Measurements from ENCODE around the gene PDZD7.

The PDZD7 gene

DNA sequence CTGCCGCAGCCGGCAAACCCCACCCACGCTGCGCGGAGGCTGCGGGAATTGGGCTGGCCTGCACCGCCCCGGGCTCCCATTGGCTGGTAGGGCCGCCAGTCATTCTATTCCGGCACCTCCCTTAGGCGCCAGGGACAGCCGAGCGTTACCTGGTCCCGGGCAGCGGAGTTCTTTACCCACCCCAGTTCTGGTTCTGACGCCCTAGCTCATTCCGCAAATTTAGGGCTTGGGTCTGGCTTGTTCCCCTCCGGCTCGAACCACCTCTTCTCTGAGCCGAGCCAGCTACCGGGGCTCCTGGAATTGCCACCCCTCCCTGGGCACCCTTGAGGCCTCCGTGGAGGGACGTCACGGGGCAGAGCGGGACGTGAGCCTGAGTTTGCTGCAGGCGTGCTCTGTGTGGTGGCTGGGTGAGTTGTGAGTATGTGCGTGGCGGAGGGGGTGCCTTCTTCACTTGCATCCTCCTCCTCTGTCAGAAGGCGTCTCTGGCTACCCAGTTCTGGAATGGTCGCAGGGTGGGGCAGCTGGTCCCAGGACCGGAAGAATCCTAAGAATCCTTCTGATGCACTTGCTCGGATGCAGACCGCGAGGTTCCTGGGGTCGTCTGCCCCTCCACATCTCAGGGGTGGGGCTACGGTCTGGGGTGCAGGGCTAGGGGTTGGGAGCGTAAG lies at the start of gene PDZD7, which contains the start of gene SFXN3:
TSS of gene PDZD7 (minus strand) at position 2 of the 668 bp plus-strand sequence. CDS start 910 bp downstream, outside the sequence.
TSS of gene SFXN3 (plus strand) at position 107 of the 668 bp plus-strand sequence. CDS start 3,461 bp downstream, outside the sequence.
- peak; percentile 74 for DNase-seq

GRCh38 chr10:101079874-101080273 lies 48.9 kb upstream of the PDZD7 start:
- peak; percentile 54 for DNase-seq

- DNase-seq: no peak
Measured at GRCh38 chr10:101076630-101077029, 45.7 kb upstream of the PDZD7 start.

DNA sequence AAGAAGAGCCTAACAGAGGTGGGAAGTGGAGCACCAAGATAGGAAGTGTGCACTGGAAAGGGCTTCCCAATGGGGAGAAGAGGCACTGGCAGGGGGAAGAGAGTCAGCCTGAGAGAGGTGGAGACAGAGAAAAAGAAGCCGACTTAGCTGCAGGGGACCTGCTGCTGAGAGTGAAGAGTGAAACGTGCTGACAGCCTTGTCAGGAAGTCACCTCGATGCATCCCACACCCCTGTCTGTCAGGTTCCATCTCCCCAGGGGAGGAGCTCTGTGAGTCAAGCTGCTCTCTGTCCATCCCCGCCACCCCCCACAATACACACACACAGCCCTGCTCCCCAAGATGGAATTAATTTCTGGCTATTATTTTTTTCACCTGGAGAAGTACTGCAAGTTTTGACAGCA lies 44.8 kb upstream of the PDZD7 start:
- DNase-seq: no peak

- DNase-seq: no peak
Measured at GRCh38 chr10:101073631-101074030, 42.7 kb upstream of the PDZD7 start.

- no peak for DNase-seq
Measured at GRCh38 chr10:101072923-101073322, 42.0 kb upstream of the PDZD7 start.

GRCh38 chr10:101071885-101072433 lies 41.0 kb upstream of the PDZD7 start:
- no peak for DNase-seq

DNA sequence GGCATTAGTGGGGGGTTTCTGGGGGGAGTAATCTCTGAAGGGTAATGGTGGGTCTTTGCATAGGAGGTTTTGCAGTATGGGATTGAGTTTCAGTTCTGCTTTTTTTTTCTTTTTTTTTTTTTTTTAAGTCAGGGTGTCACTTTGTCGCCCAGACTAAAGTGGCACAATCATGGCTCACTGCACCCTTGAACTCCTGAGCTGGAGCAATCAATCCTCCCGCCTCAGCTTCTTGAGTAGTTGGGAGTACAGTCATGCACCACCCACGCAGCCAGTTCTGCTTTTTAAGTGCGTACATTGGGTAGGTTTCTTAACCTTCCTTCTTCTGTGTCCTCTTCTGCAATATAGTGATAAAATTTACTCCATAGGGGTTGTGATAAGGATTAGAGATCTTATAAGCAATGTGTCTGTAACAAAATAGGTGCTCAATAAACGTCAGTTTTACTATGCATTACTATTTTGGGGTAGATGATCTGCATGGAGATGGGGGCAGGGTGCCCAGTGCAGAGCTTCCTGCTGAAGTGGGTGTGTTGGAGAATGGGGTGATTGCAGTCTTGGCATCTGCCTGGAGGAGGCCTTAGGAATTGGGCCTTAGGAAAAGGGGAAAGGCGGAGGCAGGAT lies 40.4 kb upstream of the PDZD7 start:
- DNase-seq: no peak

DNA sequence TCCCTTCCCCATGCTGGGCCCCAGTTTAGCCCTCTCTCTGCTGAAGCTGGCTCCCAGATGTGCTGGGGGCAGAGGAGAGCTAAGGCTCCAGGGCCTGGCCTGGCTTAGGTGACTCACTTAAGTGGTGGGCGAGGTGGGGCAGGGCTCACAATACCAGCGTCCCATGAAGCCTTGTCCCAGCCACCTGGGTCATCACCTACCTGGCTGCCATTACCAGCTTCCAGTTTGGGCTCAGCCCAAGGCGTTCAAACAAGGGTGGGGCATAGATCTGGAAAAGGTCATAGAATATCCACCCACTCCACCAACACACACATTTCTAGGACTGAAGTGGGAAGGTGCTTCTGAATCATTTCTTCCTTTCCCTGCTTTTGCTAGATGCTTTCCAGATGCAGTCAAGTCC lies 39.2 kb upstream of the PDZD7 start:
- no peak for DNase-seq

DNA sequence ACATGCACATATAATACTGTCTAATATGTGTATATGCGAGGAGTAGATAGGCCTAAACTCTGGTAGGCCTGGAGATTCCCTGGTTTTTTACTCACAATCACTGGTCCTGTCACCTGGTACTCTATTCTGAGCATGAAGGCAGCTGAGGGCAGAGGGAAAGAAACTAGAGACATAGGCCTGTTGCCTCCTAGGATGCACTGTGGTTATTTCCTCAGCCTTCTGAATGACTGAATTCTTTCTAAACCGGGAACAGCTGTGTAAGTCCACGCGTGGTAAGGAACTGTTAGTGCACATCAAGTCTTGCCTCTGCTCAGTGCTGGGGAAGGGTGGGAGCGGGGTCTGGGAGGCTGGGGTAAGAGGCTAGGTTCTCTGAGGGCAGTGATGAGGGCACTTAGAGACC lies 38.5 kb upstream of the PDZD7 start:
- DNase-seq: no peak

DNA sequence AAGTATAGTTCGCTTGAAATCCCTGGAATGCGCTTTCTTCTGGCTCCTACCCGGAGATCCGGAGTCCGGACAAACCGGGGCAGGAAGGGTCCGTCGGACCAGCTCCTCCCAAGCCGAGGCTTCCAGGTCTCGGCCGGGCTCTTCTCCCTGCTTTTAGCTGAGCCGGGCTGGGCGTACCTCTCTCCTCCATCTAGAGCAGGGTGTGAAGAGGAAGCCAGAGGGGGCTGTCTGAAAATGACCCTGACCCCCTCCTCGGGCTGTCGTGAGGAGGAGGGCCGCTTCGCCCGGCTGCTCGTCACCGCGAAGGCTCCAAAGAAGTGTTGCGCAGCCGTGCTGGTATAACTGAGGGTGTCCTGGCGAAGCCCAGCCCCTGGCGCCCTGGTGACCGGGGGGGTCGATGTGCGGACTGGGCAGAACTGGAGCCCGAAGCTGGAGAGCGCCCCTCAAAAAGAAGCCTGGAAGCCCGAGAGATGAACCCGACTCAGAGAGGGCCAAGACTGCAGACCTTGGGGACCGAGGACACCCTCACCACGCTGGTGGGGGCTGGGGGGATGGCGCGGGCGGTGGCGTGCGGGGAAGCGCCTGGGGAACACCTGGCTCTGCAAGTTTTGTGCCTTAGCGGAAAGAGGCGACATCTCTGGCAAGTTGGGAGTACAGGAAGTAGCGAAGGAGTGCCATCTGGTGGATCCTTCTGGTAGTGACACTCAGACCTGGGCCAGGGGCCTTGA lies 36.6 kb upstream of the PDZD7 start:
- DNase-seq: peak; percentile 66

DNA sequence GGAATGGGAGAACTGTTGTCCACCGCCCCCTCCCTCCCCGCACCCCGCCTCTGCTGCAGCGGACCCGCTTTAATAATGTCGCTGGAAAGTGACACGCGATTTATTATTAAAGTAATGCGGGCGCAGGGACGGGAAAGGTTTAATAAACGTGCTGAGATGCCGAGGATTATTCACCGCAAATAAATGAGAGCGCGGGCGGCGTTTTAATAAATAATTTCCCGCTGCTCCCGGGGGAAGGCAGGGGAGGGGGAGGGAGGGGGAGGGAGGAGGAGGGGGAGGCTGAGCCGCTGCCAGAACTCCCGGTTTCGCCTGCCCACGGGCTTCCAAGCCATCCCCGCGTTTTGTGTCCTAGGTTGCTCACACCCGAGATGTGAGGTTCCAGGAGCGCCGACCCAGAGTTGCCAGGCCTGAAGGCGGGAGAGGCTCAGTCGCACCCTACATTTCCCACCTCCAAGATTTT lies 36.0 kb upstream of the PDZD7 start:
- no peak for DNase-seq

DNA sequence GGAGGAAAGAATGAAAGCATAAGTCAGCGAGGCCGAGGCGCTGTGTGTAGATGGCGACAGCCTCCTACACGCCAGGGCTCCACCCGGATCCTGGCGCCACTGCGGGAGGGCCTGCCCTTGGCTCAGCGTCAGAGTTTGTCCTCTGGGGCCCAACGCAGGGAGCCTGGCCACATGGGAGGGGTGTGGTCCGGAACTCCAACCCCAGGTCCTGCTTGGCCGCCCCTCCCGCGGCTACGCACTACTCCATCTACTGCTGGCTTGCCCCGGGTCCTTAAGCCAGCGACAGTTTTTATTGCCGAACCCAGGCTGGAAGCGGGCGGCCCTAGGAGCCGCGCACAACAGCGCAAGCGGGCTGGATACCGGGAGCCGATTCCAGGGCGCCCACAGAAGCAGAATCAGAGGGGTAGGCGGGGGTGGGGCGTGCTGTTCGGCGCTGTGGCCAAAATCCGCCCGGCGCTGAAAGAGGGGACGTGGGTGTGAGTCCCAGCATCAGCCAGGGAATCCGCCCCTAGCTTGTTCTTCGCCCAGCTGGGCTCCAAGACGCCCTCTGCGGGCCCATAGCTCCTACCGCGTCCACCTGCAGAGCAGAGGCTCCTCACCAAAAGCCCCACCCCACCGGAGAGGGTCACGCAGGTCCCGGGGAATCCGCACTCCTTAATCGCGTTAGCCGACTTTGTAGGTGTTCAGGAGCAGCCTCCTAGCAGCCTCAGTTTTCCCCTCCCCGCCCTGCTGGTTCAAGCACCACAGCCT lies 35.4 kb upstream of the PDZD7 start:
- peak; percentile 35 for DNase-seq

- no peak for DNase-seq
Measured at GRCh38 chr10:101065481-101066145, 34.7 kb upstream of the PDZD7 start.

- no peak for DNase-seq
Measured at GRCh38 chr10:101064415-101065030, 33.6 kb upstream of the PDZD7 start.

DNA sequence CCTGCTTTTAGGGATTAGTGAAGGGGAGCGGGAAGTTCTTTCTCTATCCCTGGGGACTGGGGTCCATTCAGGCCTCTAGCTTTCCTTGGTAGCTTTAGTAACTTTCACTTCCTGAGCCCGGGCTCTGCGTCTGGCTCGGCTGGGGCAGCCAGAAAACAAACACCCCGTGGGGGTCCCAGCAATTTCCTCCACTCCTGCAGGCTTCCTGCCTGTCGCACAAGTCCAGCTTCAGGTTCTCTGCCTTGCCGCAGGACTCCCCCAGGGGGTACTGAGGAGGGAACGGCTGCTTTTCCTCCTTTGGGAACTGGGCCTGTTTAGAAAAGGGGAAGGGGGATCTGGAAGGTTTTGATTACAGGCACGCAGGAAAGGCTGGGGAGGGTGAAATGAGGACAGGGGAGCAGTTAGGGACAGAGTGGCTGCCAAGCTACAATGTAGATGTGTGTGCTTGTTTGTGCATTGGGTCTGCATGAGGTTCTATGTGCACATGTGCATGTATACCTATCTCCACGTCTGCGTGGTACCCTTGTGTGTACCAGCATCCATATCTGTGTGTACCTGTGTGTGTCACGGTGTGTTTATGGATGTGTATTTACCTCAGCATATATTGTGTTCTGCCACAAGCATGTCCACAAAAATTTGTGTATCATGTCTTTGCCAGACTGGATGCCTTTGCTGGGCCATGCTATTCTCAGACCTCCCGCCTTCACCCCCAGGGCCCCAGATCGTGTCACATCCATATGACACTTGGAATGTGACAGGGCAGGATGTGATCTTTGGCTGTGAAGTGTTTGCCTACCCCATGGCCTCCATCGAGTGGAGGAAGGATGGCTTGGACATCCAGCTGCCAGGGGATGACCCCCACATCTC lies 32.9 kb upstream of the PDZD7 start:
- DNase-seq: no peak

- no peak for DNase-seq
Measured at GRCh38 chr10:101063050-101063525, 32.2 kb upstream of the PDZD7 start.

DNA sequence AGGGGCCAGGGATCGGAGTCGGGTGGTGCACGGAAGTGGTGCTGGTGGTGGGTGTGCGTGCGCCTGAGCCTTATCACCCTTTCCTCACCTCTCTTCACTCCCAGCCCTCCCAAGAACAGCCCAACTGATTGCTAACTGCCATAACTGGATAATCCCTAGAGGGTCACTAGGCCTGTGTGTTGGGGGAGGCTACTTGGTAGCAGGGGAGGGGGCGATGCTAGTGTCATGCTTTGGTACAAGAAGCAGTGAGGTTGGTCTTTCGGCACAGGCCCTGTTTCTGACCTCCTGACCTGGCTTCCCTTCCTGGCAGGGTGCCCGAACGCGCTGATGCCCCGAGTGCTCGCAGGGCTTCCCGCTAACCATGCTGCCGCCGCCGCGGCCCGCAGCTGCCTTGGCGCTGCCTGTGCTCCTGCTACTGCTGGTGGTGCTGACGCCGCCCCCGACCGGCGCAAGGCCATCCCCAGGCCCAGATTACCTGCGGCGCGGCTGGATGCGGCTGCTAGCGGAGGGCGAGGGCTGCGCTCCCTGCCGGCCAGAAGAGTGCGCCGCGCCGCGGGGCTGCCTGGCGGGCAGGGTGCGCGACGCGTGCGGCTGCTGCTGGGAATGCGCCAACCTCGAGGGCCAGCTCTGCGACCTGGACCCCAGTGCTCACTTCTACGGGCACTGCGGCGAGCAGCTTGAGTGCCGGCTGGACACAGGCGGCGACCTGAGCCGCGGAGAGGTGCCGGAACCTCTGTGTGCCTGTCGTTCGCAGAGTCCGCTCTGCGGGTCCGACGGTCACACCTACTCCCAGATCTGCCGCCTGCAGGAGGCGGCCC lies 31.5 kb upstream of the PDZD7 start:
- peak; percentile 65 for DNase-seq

GRCh38 chr10:101061624-101062231 lies 30.8 kb upstream of the PDZD7 start, which contains the start of gene KAZALD1:
Gene KAZALD1, plus strand, starts transcription at chr10:101061989. Its CDS starts 604 bp downstream, at chr10:101062593.
- no peak for DNase-seq
